Hepatocyte (in vitro differentiated cells): Measurements from ENCODE around the gene NXNL2. TPM values are rescaled to one million over a fixed set of nuclear protein-coding genes. Genes with fewer than 3 reads are reported as not detected.
A peak's percentile ranks its signal among the peaks of the same experiment; 100 is the strongest.

ENCODE experiments used
- DNase-seq: peaks from one replicate; pipeline ENCODE4 v3.0.0-alpha.2; 2016; ENCODE audit warnings: low spot score
- H2AFZ ChIP-seq: fragments of 200-600 bp; sonication (generic); 2 replicates; pipeline ENCODE4 v1.6.0; 2016; ENCODE audit warnings: antibody characterized with exemption, mild to moderate bottlenecking
- H3K27ac ChIP-seq: fragments of 200-600 bp; sonication (generic); 2 replicates; pipeline ENCODE4 v1.5.1; 2016; ENCODE audit warnings: mild to moderate bottlenecking
- H3K27me3 ChIP-seq: fragments of 200-600 bp; sonication (generic); 2 replicates; pipeline ENCODE4 v1.6.1; 2016
- H3K36me3 ChIP-seq: fragments of 200-600 bp; sonication (generic); replicated peaks from 2 replicates; pipeline ENCODE4 v1.5.1; 2016; ENCODE audit warnings: low read depth; ENCODE audit not compliant: insufficient read depth
- H3K4me1 ChIP-seq: fragments of 200-600 bp; sonication (generic); 2 replicates; pipeline ENCODE4 v1.5.1; 2016; ENCODE audit warnings: mild to moderate bottlenecking, moderate library complexity; ENCODE audit not compliant: insufficient read depth
- H3K4me2 ChIP-seq: fragments of 200-600 bp; sonication (generic); 2 replicates; pipeline ENCODE4 v1.6.0; 2016
- H3K4me3 ChIP-seq: fragments of 200-600 bp; sonication (generic); 2 replicates; pipeline ENCODE4 v1.5.1; 2016; ENCODE audit warnings: mild to moderate bottlenecking
- H3K79me2 ChIP-seq: fragments of 200-600 bp; sonication (generic); 2 replicates; pipeline ENCODE4 v1.6.0; 2017; ENCODE audit warnings: mild to moderate bottlenecking
- H3K9me2 ChIP-seq: fragments of 200-600 bp; sonication (generic); replicated peaks from 2 replicates; pipeline ENCODE4 v1.6.0; 2017; ENCODE audit warnings: mild to moderate bottlenecking; ENCODE audit not compliant: insufficient read depth
- H3K9me3 ChIP-seq: fragments of 200-600 bp; sonication (generic); 2 replicates; pipeline ENCODE4 v1.5.1; 2016; ENCODE audit warnings: low read depth, mild to moderate bottlenecking
- H4K20me1 ChIP-seq: fragments of 200-600 bp; sonication (generic); 2 replicates; pipeline ENCODE4 v1.6.0; 2016; ENCODE audit warnings: mild to moderate bottlenecking; ENCODE audit not compliant: insufficient read depth, poor library complexity, severe bottlenecking
- EZH2 ChIP-seq: fragments of 200-600 bp; sonication (generic); IDR thresholded peaks from 2 replicates; pipeline ENCODE4 v1.6.1; 2016; ENCODE audit warnings: antibody characterized with exemption, mild to moderate bottlenecking, borderline replicate concordance
- EZH2phosphoT487 ChIP-seq: fragments of 200-600 bp; sonication (generic); IDR thresholded peaks from one replicate; pipeline ENCODE4 v1.6.1; 2018; ENCODE audit warnings: antibody characterized with exemption, mild to moderate bottlenecking, low read depth, moderate library complexity; ENCODE audit not compliant: unreplicated experiment, severe bottlenecking
- WGBS: methylation state at CpG from one replicate; pipeline ENCODE4 v1.1.6; 2016; ENCODE audit warnings: low lambda C conversion rate; ENCODE audit errors: missing lambda C conversion rate; 5-methylcytosine and 5-hydroxymethylcytosine counted together
- polyA plus RNA-seq: library from polyadenylated mRNA; unstranded; fragments of >200 nt; fragmentation: Nextera tagmentation; extraction: Ambion mirVana; gene quantifications from 2 replicates; pipeline ENCODE4 v1.2.1, GENCODE V29; 2016
- total RNA-seq: library from RNA; depleted of rRNA; stranded (reverse); fragments of >200 nt; gene quantifications from 2 replicates; pipeline ENCODE4 v1.2.3, GENCODE V29; 2014
- TF ChIP-seq, protein P1 (sequence below): fragments of 200-600 bp; sonication (generic); IDR thresholded peaks from 2 replicates; pipeline ENCODE4 v1.5.1; 2016; ENCODE audit warnings: antibody characterized with exemption, mild to moderate bottlenecking; ENCODE audit not compliant: poor library complexity

NXNL2 gene
- total and polyA plus RNA-seq, 2 experiments from 2014 or later = 0.57 to 2.5 TPM

DNA sequence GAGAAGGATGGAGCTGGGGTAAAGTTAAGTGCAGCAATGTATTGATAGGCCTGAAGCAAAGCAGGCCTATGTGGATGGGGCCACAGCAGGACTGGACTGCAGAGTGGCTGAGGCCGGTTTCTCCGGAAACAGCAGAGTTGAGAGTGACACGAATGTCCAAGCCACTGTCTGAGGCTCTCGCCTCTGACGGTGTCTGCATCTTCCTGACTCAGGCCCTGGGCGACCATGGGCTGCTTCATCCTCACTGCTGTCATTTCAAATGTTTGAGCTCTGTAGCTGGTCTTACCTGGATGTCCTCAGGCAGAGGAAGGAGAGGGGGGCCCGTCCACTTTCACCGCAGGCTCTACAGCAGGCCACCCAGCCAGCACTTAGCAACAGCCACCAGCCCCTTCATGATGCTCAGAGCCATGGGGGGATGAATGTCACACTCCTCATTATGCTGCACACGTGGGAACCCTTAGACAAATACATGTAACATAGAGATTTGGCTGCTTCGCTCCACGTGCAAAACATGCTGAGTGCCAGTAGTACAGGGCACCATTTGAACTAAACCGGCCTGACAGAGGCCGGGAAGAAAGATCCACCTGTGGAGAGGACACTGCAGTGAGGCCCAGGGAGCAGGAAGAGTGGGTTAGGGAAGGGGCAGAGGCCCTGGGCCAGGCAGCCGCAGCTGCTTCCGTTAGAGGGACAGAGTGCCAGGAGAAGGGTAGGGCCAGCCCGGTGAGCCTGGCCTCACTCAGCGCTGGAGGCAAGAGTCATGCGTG lies 31.7 kb upstream of the NXNL2 start:
- Histone ChIP-seq H2AFZ (peak overlapping the region; percentile 10), H3K27me3 (no peaks in the 10 kb centered on the region), H3K79me2 (no peaks in the 10 kb centered on the region), H3K9me3 (no peaks in the 10 kb centered on the region), H3K4me2 (no peak overlapping the region), H3K36me3 (no peaks in the 10 kb centered on the region), H3K9me2 (no peaks in the 10 kb centered on the region), H3K4me1 (peaks cover 6% of the 10 kb centered on the region), H3K4me3 (no peak overlapping the region), H4K20me1 (no peaks in the 10 kb centered on the region), H3K27ac (no peak overlapping the region)
- TF ChIP-seq, protein P1, sequence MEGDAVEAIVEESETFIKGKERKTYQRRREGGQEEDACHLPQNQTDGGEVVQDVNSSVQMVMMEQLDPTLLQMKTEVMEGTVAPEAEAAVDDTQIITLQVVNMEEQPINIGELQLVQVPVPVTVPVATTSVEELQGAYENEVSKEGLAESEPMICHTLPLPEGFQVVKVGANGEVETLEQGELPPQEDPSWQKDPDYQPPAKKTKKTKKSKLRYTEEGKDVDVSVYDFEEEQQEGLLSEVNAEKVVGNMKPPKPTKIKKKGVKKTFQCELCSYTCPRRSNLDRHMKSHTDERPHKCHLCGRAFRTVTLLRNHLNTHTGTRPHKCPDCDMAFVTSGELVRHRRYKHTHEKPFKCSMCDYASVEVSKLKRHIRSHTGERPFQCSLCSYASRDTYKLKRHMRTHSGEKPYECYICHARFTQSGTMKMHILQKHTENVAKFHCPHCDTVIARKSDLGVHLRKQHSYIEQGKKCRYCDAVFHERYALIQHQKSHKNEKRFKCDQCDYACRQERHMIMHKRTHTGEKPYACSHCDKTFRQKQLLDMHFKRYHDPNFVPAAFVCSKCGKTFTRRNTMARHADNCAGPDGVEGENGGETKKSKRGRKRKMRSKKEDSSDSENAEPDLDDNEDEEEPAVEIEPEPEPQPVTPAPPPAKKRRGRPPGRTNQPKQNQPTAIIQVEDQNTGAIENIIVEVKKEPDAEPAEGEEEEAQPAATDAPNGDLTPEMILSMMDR = no peak
- TF ChIP-seq EZH2 (no peak), EZH2phosphoT487 (no peak)
- no peak for DNase-seq
- 80% methylated on average over 18 of the region's 18 CpGs for WGBS

DNA sequence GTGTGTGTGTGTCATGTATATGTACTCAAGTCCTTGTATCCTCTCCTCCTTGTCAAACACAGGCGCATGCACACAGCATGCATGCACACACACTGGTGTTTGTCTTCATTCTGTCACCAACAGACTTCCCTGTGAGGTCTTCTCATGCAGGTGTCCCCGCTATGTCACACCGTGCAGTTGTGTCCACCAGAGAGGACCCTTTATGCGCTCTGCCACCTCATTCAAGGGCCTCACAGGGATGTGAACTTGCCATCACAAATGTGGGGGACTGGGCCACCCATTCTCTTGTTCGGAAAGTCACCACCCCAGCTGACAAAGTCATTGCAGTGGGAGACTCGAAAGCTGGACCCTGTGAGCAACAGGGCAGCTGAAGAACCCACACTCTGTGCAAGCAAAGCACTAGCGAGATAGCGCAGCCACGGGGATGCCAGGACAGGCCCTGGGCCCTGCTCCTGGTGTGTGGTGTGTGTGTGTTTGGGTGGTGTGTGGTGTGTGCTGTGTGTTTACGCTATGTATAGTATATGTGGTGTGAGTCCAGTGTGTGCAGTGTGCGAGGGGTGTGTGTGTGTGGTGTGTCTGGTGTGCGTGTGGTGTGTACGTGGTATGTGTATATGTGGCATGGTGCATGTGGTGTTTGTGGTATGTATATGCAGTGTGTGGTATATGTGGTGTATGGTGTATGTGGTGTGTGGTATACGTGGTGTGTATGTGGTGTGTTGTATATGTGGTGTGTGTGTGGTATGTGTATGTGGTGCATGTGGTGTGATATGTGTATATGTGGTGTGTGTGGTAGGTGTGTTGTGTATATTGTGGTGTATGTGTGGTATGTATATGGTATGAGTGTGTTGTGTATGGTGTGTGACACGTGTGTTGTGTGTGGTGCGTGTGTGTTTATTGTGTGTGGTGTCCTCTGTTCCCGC lies 30.9 kb upstream of the NXNL2 start:
- Histone ChIP-seq H3K4me1 (peaks cover 6% of the 10 kb centered on the region), H4K20me1 (no peaks in the 10 kb centered on the region)

DNA sequence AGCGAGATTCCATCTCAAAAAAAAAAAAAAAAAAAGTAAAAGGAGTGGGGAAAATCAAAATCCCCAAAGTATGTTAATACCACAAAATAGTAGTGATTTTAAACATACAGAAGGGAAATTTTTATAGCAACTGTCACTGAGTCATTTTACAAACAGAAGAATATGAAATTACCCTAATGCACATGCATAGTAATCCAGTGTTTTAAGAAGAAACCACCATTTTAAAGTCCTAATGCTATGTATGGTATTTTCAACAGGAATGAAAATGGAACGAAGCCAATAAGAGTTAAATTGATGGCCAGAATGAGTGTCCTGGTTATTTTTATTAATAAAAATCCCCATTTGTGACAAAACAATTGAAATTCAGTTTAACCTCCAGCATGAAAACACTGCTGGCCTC lies 26.7 kb upstream of the NXNL2 start:
- DNase-seq = no peak
- no peaks in the 10 kb centered on the region for H3K9me2 ChIP-seq
- no peaks in the 10 kb centered on the region for H3K79me2 ChIP-seq
- H3K4me1 ChIP-seq = peaks cover under 1% of the 10 kb centered on the region
- no peaks in the 10 kb centered on the region for H3K36me3 ChIP-seq
- TF ChIP-seq EZH2phosphoT487 (no peak), EZH2 (no peak)
- TF ChIP-seq, protein P1 = no peak
- H3K4me2 ChIP-seq = no peak overlapping the region
- H3K27ac ChIP-seq = no peak overlapping the region
- H4K20me1 ChIP-seq = no peaks in the 10 kb centered on the region
- no peaks in the 10 kb centered on the region for H3K27me3 ChIP-seq
- no peak overlapping the region for H3K4me3 ChIP-seq
- no peak overlapping the region for H2AFZ ChIP-seq
- WGBS = 98% methylated on average over 2 of the region's 2 CpGs
- H3K9me3 ChIP-seq = no peaks in the 10 kb centered on the region

More for the DNA sequence above, 30.9 kb upstream of the NXNL2 start:
- H3K4me2 ChIP-seq = no peak overlapping the region
- no peaks in the 10 kb centered on the region for H3K27me3 ChIP-seq
- no peaks in the 10 kb centered on the region for H3K9me2 ChIP-seq
- H3K79me2 ChIP-seq = no peaks in the 10 kb centered on the region
- TF ChIP-seq EZH2 (no peak), EZH2phosphoT487 (no peak)
- TF ChIP-seq, protein P1 = no peak
- H3K36me3 ChIP-seq = no peaks in the 10 kb centered on the region
- no peak overlapping the region for H3K4me3 ChIP-seq
- no peak for DNase-seq
- WGBS = 98% methylated on average over 17 of the region's 17 CpGs
- no peak overlapping the region for H2AFZ ChIP-seq
- no peak overlapping the region for H3K27ac ChIP-seq
- no peaks in the 10 kb centered on the region for H3K9me3 ChIP-seq
